Subcutaneous abdominal adipose tissue (tissue), 5 donors: Measurements from ENCODE around the gene GALNTL6.

ENCODE experiments used
- H3K27ac ChIP-seq: one replicate; pipeline ENCODE4 v1.7.0; 2013; ENCODE audit warnings: low read depth, mild to moderate bottlenecking, inconsistent platforms, low read length, moderate library complexity
- H3K27me3 ChIP-seq, 5 donors: one replicate each; pipeline ENCODE4 v1.7.0; 2013; ENCODE audit warnings: low read length in 5 of 5, inconsistent platforms in 1 of 5; ENCODE audit not compliant: control insufficient read depth in 5 of 5, insufficient read depth in 4 of 5
- H3K36me3 ChIP-seq, 5 donors: one replicate each; pipeline ENCODE4 v1.7.0; 2013; ENCODE audit warnings: low read length in 5 of 5; ENCODE audit not compliant: control insufficient read depth in 5 of 5, insufficient read depth in 5 of 5
- H3K4me1 ChIP-seq, 5 donors: one replicate each; pipeline ENCODE4 v1.7.0; 2013; ENCODE audit warnings: low read length in 5 of 5, mild to moderate bottlenecking in 3 of 5, moderate library complexity in 1 of 5; ENCODE audit not compliant: control insufficient read depth in 5 of 5, insufficient read depth in 5 of 5
- H3K4me3 ChIP-seq, 5 donors: one replicate each; pipeline ENCODE4 v1.7.0; 2013; ENCODE audit warnings: low read length in 5 of 5, low read depth in 1 of 5
- H3K9ac ChIP-seq, 5 donors: one replicate each; pipeline ENCODE4 v1.7.0; 2013; ENCODE audit warnings: low read length in 5 of 5, mild to moderate bottlenecking in 4 of 5, moderate library complexity in 3 of 5
- H3K9me3 ChIP-seq, 5 donors: one replicate each; pipeline ENCODE4 v1.7.0; 2013; ENCODE audit warnings: low read length in 5 of 5; ENCODE audit not compliant: control insufficient read depth in 5 of 5
- donor health status: healthy.
- donor health status: healthy.
- donor health status: healthy.
- donor health status: healthy.
- donor health status: healthy.

Gene GALNTL6

GRCh38 chr4:172850838-172851237 lies 1037.6 kb downstream of the GALNTL6 start:
- Histone ChIP-seq H3K9me3 (no peaks in the 10 kb centered on the region), H3K4me3 (no peak overlapping the region), H3K27me3 (no peaks in the 10 kb centered on the region), H3K4me1 (no peaks in the 10 kb centered on the region), H3K27ac (no peak overlapping the region), H3K36me3 (no peaks in the 10 kb centered on the region), H3K9ac (no peak overlapping the region)

- Histone ChIP-seq H3K36me3 (no peaks in the 10 kb centered on the region), H3K4me3 (no peak overlapping the region)
Measured at GRCh38 chr4:172851534-172851933, 1038.3 kb downstream of the GALNTL6 start.

GRCh38 chr4:172857026-172857425 lies 1043.8 kb downstream of the GALNTL6 start:
- Histone ChIP-seq H3K9ac (no peak overlapping the region), H3K9me3 (no peaks in the 10 kb centered on the region), H3K36me3 (no peaks in the 10 kb centered on the region)

More at GRCh38 chr4:172851534-172851933, 1038.3 kb downstream of the GALNTL6 start:
- Histone ChIP-seq H3K9ac (no peak overlapping the region), H3K27me3 (no peaks in the 10 kb centered on the region), H3K9me3 (no peaks in the 10 kb centered on the region), H3K4me1 (no peaks in the 10 kb centered on the region), H3K27ac (no peak overlapping the region)

GRCh38 chr4:172858731-172859230 lies 1045.6 kb downstream of the GALNTL6 start:
- Histone ChIP-seq H3K27ac (no peak overlapping the region), H3K36me3 (no peaks in the 10 kb centered on the region), H3K27me3 (no peaks in the 10 kb centered on the region), H3K9ac (no peak overlapping the region), H3K9me3 (no peaks in the 10 kb centered on the region), H3K4me3 (no peak overlapping the region), H3K4me1 (no peaks in the 10 kb centered on the region)

More at GRCh38 chr4:172857026-172857425, 1043.8 kb downstream of the GALNTL6 start:
- H3K4me1 ChIP-seq: no peaks in the 10 kb centered on the region
- H3K4me3 ChIP-seq: no peak overlapping the region
- no peak overlapping the region for H3K27ac ChIP-seq
- H3K27me3 ChIP-seq: no peaks in the 10 kb centered on the region

GRCh38 chr4:172865103-172865502 lies 1051.9 kb downstream of the GALNTL6 start:
- H3K9ac ChIP-seq: no peak overlapping the region
- no peaks in the 10 kb centered on the region for H3K9me3 ChIP-seq
- H3K36me3 ChIP-seq: no peaks in the 10 kb centered on the region
- H3K4me1 ChIP-seq: no peaks in the 10 kb centered on the region
- no peak overlapping the region for H3K4me3 ChIP-seq
- H3K27ac ChIP-seq: no peak overlapping the region
- no peaks in the 10 kb centered on the region for H3K27me3 ChIP-seq

GRCh38 chr4:172865531-172866127 lies 1052.4 kb downstream of the GALNTL6 start:
- Histone ChIP-seq H3K9ac (no peak overlapping the region), H3K4me3 (no peak overlapping the region), H3K9me3 (no peaks in the 10 kb centered on the region), H3K36me3 (no peaks in the 10 kb centered on the region), H3K27me3 (no peaks in the 10 kb centered on the region), H3K27ac (no peak overlapping the region), H3K4me1 (no peaks in the 10 kb centered on the region)

- Histone ChIP-seq H3K27me3 (no peaks in the 10 kb centered on the region), H3K9ac (no peak overlapping the region), H3K4me1 (no peaks in the 10 kb centered on the region), H3K4me3 (no peak overlapping the region), H3K27ac (no peak overlapping the region), H3K36me3 (no peaks in the 10 kb centered on the region), H3K9me3 (no peaks in the 10 kb centered on the region)
Measured at GRCh38 chr4:172866421-172866820, 1053.2 kb downstream of the GALNTL6 start.

- Histone ChIP-seq H3K9ac (no peak overlapping the region), H3K36me3 (no peaks in the 10 kb centered on the region), H3K27ac (no peak overlapping the region), H3K4me1 (no peaks in the 10 kb centered on the region), H3K9me3 (no peaks in the 10 kb centered on the region), H3K4me3 (no peak overlapping the region), H3K27me3 (no peaks in the 10 kb centered on the region)
Measured at GRCh38 chr4:172867835-172868234, 1054.6 kb downstream of the GALNTL6 start.

GRCh38 chr4:172868271-172868670 lies 1055.1 kb downstream of the GALNTL6 start:
- H3K4me3 ChIP-seq: no peak overlapping the region
- no peaks in the 10 kb centered on the region for H3K9me3 ChIP-seq
- no peaks in the 10 kb centered on the region for H3K27me3 ChIP-seq
- H3K36me3 ChIP-seq: no peaks in the 10 kb centered on the region
- H3K27ac ChIP-seq: no peak overlapping the region
- H3K9ac ChIP-seq: no peak overlapping the region
- H3K4me1 ChIP-seq: no peaks in the 10 kb centered on the region

- H3K27ac ChIP-seq: no peak overlapping the region
- no peaks in the 10 kb centered on the region for H3K4me1 ChIP-seq
- H3K36me3 ChIP-seq: no peaks in the 10 kb centered on the region
- no peaks in the 10 kb centered on the region for H3K9me3 ChIP-seq
- H3K9ac ChIP-seq: no peak overlapping the region
- H3K27me3 ChIP-seq: no peaks in the 10 kb centered on the region
- H3K4me3 ChIP-seq: no peak overlapping the region
Measured at GRCh38 chr4:172869621-172870268, 1056.5 kb downstream of the GALNTL6 start.
